Measurements from ENCODE around the gene PAX5. TPM values are rescaled to one million over a fixed set of nuclear protein-coding genes. Genes with fewer than 3 reads are reported as not detected.

The PAX5 gene
- total and polyA plus RNA-seq, 2 of the 13 experiments (the other 11 are each of a cell fraction or from before 2014, with no cell fraction given), result not detected

DNA sequence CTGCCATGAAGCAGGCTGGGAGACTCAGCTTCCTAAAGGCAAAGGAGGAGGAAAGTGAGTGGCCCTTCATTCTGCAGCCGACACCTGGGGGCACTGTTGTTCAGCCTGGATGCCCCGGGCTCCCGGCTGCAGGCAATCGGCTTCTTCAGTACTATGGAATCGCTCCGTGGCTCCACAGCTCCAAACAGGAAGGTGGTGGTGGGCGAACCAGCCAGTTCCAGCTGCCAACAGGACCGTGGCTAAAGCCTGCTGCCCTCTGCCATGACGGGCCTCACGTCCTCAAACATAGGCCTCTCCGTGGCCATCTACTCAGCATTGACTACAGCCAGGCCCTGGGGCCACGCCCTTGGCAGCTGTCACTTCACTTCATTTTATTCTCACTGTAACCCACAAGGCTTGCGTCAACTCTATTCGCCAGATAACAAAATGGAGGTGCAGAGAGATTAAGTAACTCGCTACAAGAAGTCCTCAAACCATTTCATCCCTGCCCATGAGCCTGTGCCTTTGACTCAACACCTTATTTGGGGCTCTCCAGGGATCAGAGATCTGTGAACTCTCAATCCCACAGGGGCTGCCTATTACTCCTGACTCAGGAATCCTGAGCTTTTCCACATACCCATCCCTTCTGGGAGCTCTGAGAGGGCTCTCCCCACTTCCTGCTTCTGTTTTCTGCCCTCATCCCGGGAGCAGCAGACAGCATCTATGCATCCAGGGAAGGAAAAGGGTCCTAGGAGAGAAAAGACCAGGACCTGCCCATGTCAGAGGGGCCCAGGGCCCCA lies 38.0 kb downstream of the PAX5 start (continued):
- TF ChIP-seq ZMAT5 (CRISPR knock-in tag; IDR thresholded peaks at IDR 0.05; ENCODE audit: borderline replicate concordance, low read depth) (no peak), AGO2 (optimal IDR thresholded peaks at IDR 0.05; ENCODE audit: low read depth, low read length) (no peak), HNRNPL (IDR thresholded peaks at IDR 0.05; ENCODE audit: low read depth, low read length) (no peak), YY1 (IDR thresholded peaks at IDR 0.05; ENCODE audit: insufficient read depth, insufficient replicate concordance, low read depth, low read length) (peak; percentile 50), RAD21 (CRISPR knock-in tag; IDR thresholded peaks at IDR 0.05) (peak; percentile 85), SOX6 (IDR thresholded peaks at IDR 0.05) (no peak), SOX6 (CRISPR knock-in tag; IDR thresholded peaks at IDR 0.05) (peak; percentile 30; the same call in 1 of the 2 replicates), ERF (CRISPR knock-in tag; IDR thresholded peaks at IDR 0.05) (no peak), ZBTB20 (CRISPR knock-in tag; IDR thresholded peaks at IDR 0.05; ENCODE audit: borderline replicate concordance, low read depth) (0 out of 2 replicates have a peak, but pooled peaks have one; percentile 22), SMC3 (IDR thresholded peaks at IDR 0.05; ENCODE audit: low read length) (peak; percentile 73), ZNF18 (CRISPR knock-in tag; IDR thresholded peaks at IDR 0.05; ENCODE audit: insufficient replicate concordance) (no peak), ZNF580 (CRISPR knock-in tag; IDR thresholded peaks at IDR 0.05; ENCODE audit: borderline replicate concordance, low read depth) (0 out of 2 replicates have a peak, but pooled peaks have one; percentile 42), NR1H2 (CRISPR knock-in tag; IDR thresholded peaks at IDR 0.05; ENCODE audit: borderline replicate concordance, low read depth) (no peak), ZNF891 (CRISPR knock-in tag; IDR thresholded peaks at IDR 0.05) (no peak), HIVEP1 (CRISPR knock-in tag; IDR thresholded peaks at IDR 0.05) (peak; percentile 48; the same call in 1 of the 2 replicates), ZNF484 (CRISPR knock-in tag; IDR thresholded peaks at IDR 0.05; ENCODE audit: borderline replicate concordance, low read depth) (no peak), KLF6 (CRISPR knock-in tag; IDR thresholded peaks at IDR 0.05) (no peak), CHD2 (IDR thresholded peaks at IDR 0.05; ENCODE audit: low read depth, low read length) (no peak), XRCC5 (optimal IDR thresholded peaks at IDR 0.05; ENCODE audit: low read length) (peak; percentile 67), ZNF362 (CRISPR knock-in tag; IDR thresholded peaks at IDR 0.05; ENCODE audit: borderline replicate concordance) (no peak), TBX2 (CRISPR knock-in tag; IDR thresholded peaks at IDR 0.05; ENCODE audit: borderline replicate concordance) (no peak), NRL (CRISPR knock-in tag; IDR thresholded peaks at IDR 0.05; ENCODE audit: borderline replicate concordance) (0 out of 2 replicates have a peak, but pooled peaks have one; percentile 29)
- TF ChIP-seq, protein P1, sequence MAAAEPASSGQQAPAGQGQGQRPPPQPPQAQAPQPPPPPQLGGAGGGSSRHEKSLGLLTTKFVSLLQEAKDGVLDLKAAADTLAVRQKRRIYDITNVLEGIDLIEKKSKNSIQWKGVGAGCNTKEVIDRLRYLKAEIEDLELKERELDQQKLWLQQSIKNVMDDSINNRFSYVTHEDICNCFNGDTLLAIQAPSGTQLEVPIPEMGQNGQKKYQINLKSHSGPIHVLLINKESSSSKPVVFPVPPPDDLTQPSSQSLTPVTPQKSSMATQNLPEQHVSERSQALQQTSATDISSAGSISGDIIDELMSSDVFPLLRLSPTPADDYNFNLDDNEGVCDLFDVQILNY (CRISPR knock-in tag; conservative IDR thresholded peaks at IDR 0.05), result no peak
- TF ChIP-seq, protein P2, sequence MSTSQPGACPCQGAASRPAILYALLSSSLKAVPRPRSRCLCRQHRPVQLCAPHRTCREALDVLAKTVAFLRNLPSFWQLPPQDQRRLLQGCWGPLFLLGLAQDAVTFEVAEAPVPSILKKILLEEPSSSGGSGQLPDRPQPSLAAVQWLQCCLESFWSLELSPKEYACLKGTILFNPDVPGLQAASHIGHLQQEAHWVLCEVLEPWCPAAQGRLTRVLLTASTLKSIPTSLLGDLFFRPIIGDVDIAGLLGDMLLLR (CRISPR knock-in tag; IDR thresholded peaks at IDR 0.05), result 0 out of 2 replicates have a peak, but pooled peaks have one; percentile 33

Data from HepG2 (cell line).